RWPE2 (cell line): Measurements from ENCODE around the gene FGFRL1.

Source experiments
- ATAC-seq: fragments of 200-7000 bp; cut with Tn5 transposase; 3 replicates; pipeline ENCODE4 v1.9.1; 2021; ENCODE audit warnings: low read depth
- DNase-seq: peaks from one replicate; pipeline ENCODE4 v3.0.0-alpha.2; 2020; ENCODE audit warnings: low spot score
- H3K27ac ChIP-seq: fragments of 450-650 bp; 2 replicates; pipeline ENCODE4 v1.5.1; 2017; ENCODE audit warnings: mild to moderate bottlenecking; ENCODE audit not compliant: poor library complexity, severe bottlenecking
- H3K27me3 ChIP-seq: fragments of 250-450 bp; sonication (Bioruptor Pico); 2 replicates; pipeline ENCODE4 v1.5.1; 2021; ENCODE audit warnings: mild to moderate bottlenecking, moderate library complexity; ENCODE audit not compliant: insufficient read depth, poor library complexity, severe bottlenecking
- H3K36me3 ChIP-seq: fragments of 250-450 bp; sonication (Bioruptor Pico); 2 replicates; pipeline ENCODE4 v1.5.1; 2020; ENCODE audit warnings: low read depth, mild to moderate bottlenecking, moderate library complexity
- H3K4me1 ChIP-seq: fragments of 250-450 bp; sonication (Bioruptor Pico); 2 replicates; pipeline ENCODE4 v1.5.1; 2021; ENCODE audit warnings: mild to moderate bottlenecking, moderate library complexity; ENCODE audit not compliant: insufficient read depth, poor library complexity, severe bottlenecking
- H3K4me3 ChIP-seq: fragments of 250-450 bp; sonication (Bioruptor Pico); 2 replicates; pipeline ENCODE4 v1.5.1; 2021; ENCODE audit warnings: mild to moderate bottlenecking, moderate library complexity; ENCODE audit not compliant: severe bottlenecking
- H3K9me3 ChIP-seq: fragments of 250-450 bp; sonication (Bioruptor Pico); 2 replicates; pipeline ENCODE4 v1.5.1; 2021; ENCODE audit warnings: mild to moderate bottlenecking, moderate library complexity; ENCODE audit not compliant: severe bottlenecking
- CTCF ChIP-seq: fragments of 450-650 bp; IDR thresholded peaks from one replicate; pipeline ENCODE4 v1.5.1; 2017; ENCODE audit warnings: mild to moderate bottlenecking, moderate library complexity; ENCODE audit not compliant: poor library complexity, severe bottlenecking

The FGFRL1 gene

GRCh38 chr4:1015746-1016145 is 4.3 kb downstream of the FGFRL1 start:
- ATAC-seq = no peak
- no peaks in the 10 kb centered on the region for H3K36me3 ChIP-seq
- H3K4me3 ChIP-seq = no peak overlapping the region
- no peaks in the 10 kb centered on the region for H3K4me1 ChIP-seq
- no peaks in the 10 kb centered on the region for H3K27me3 ChIP-seq
- no peak for TF ChIP-seq CTCF
- DNase-seq = no peak
- no peaks in the 10 kb centered on the region for H3K9me3 ChIP-seq
- H3K27ac ChIP-seq = no peak overlapping the region

- H3K36me3 ChIP-seq = no peaks in the 10 kb centered on the region
- no peak for TF ChIP-seq CTCF
- H3K4me3 ChIP-seq = no peak overlapping the region
- no peaks in the 10 kb centered on the region for H3K4me1 ChIP-seq
- H3K27me3 ChIP-seq = no peaks in the 10 kb centered on the region
- DNase-seq = no peak
- ATAC-seq = no peak
- H3K9me3 ChIP-seq = no peaks in the 10 kb centered on the region
- H3K27ac ChIP-seq = no peak overlapping the region
These were observed 5.8 kb downstream of the FGFRL1 start for GRCh38 chr4:1017211-1017610.

GRCh38 chr4:1017706-1018105 is 6.3 kb downstream of the FGFRL1 start:
- TF ChIP-seq CTCF = no peak
- Histone ChIP-seq H3K9me3 (no peaks in the 10 kb centered on the region), H3K27ac (no peak overlapping the region), H3K4me3 (no peak overlapping the region), H3K4me1 (no peaks in the 10 kb centered on the region), H3K36me3 (no peaks in the 10 kb centered on the region), H3K27me3 (no peaks in the 10 kb centered on the region)
- no peak for DNase-seq
- ATAC-seq = no peak

- H3K27ac ChIP-seq = no peak overlapping the region
- no peaks in the 10 kb centered on the region for H3K36me3 ChIP-seq
- ATAC-seq (no peak), DNase-seq (no peak)
- H3K4me1 ChIP-seq = no peaks in the 10 kb centered on the region
- H3K9me3 ChIP-seq = no peaks in the 10 kb centered on the region
- H3K4me3 ChIP-seq = no peak overlapping the region
- H3K27me3 ChIP-seq = no peaks in the 10 kb centered on the region
- no peak for TF ChIP-seq CTCF
These were observed 7.0 kb downstream of the FGFRL1 start for GRCh38 chr4:1018147-1019020.

- Histone ChIP-seq H3K27me3 (no peaks in the 10 kb centered on the region), H3K27ac (no peak overlapping the region), H3K4me1 (no peaks in the 10 kb centered on the region), H3K9me3 (no peaks in the 10 kb centered on the region), H3K36me3 (no peaks in the 10 kb centered on the region), H3K4me3 (no peak overlapping the region)
- TF ChIP-seq CTCF = no peak
- DNase-seq = no peak
- no peak for ATAC-seq
These were observed 7.9 kb downstream of the FGFRL1 start for GRCh38 chr4:1019320-1019719.
